Mesenchymal stem cell (in vitro differentiated cells and primary cell): Measurements from ENCODE around the gene ENG.
"Not testable (repeated sequence)": the region's sequence is repeated elsewhere in the genome, so short reads cannot be mapped to it uniquely, and the experiment has no call there.

Experiments used
- DNase-seq: peaks from one replicate; pipeline ENCODE4 v3.0.0-alpha.2; 2013
- H2AFZ ChIP-seq: one replicate; pipeline ENCODE4 v1.6.1; 2013; ENCODE audit warnings: low read depth, mild to moderate bottlenecking, control low read depth, inconsistent platforms, low read length, moderate library complexity
- H2AK5ac ChIP-seq: 2 replicates; pipeline ENCODE4 v1.6.1; 2013; ENCODE audit warnings: low read length, moderate library complexity, mild to moderate bottlenecking, inconsistent platforms; ENCODE audit not compliant: severe bottlenecking
- H2BK120ac ChIP-seq: one replicate; pipeline ENCODE4 v1.6.1; 2013; ENCODE audit warnings: low read depth, mild to moderate bottlenecking, inconsistent platforms, low read length, moderate library complexity
- H2BK12ac ChIP-seq, 2 experiments: one replicate each; pipeline ENCODE4 v1.6.1; 2013; ENCODE audit warnings: inconsistent platforms in 2 of 2, low read length in 2 of 2, mild to moderate bottlenecking in 2 of 2, moderate library complexity in 2 of 2, control low read depth in 1 of 2
- H2BK15ac ChIP-seq: one replicate; pipeline ENCODE4 v1.6.1; 2013; ENCODE audit warnings: mild to moderate bottlenecking, low read depth, inconsistent platforms; ENCODE audit not compliant: poor library complexity, severe bottlenecking
- H2BK5ac ChIP-seq: 2 replicates; pipeline ENCODE4 v1.6.1; 2013; ENCODE audit warnings: low read depth, mild to moderate bottlenecking, low read length, control low read depth, inconsistent platforms; ENCODE audit not compliant: poor library complexity, severe bottlenecking
- H3K14ac ChIP-seq, 2 experiments: one replicate each; pipeline ENCODE4 v1.6.1; 2013; ENCODE audit warnings: inconsistent platforms in 2 of 2, low read length in 2 of 2, control low read depth in 1 of 2, mild to moderate bottlenecking in 1 of 2, moderate library complexity in 1 of 2
- H3K18ac ChIP-seq, 2 experiments: one replicate each; pipeline ENCODE4 v1.6.1; 2013; ENCODE audit warnings: inconsistent platforms in 2 of 2, low read length in 2 of 2, control low read depth in 1 of 2, low read depth in 1 of 2, mild to moderate bottlenecking in 1 of 2
- H3K23ac ChIP-seq, 2 experiments: one replicate each; pipeline ENCODE4 v1.6.1; 2013; ENCODE audit warnings: inconsistent platforms in 2 of 2, low read length in 2 of 2, mild to moderate bottlenecking in 2 of 2, moderate library complexity in 2 of 2, control low read depth in 1 of 2
- H3K27ac ChIP-seq: 2 replicates; pipeline ENCODE4 v1.5.1; 2013; ENCODE audit warnings: mild to moderate bottlenecking, moderate library complexity, low read length, control low read depth, inconsistent platforms; ENCODE audit not compliant: poor library complexity, severe bottlenecking
- H3K27me3 ChIP-seq, 2 experiments: 2 replicates each; pipeline versions ENCODE4 v1.6.1 to v1.7.0; 2013; ENCODE audit warnings: low read length in 2 of 2, mild to moderate bottlenecking in 2 of 2, moderate library complexity in 2 of 2, control low read depth in 1 of 2, inconsistent platforms in 1 of 2; ENCODE audit not compliant: control insufficient read depth in 1 of 2, insufficient read depth in 1 of 2
- H3K36me3 ChIP-seq, 2 experiments: 2 replicates each; pipeline versions ENCODE4 v1.6.1 to v1.7.0; 2013; ENCODE audit warnings: low read length in 2 of 2, control low read depth in 1 of 2, inconsistent platforms in 1 of 2, low read depth in 1 of 2, mild to moderate bottlenecking in 1 of 2; ENCODE audit not compliant: insufficient read depth in 2 of 2, control insufficient read depth in 1 of 2
- H3K4ac ChIP-seq, 2 experiments: one replicate each; pipeline ENCODE4 v1.6.1; 2013; ENCODE audit warnings: inconsistent platforms in 2 of 2, low read length in 2 of 2, mild to moderate bottlenecking in 2 of 2, moderate library complexity in 2 of 2, control low read depth in 1 of 2, low read depth in 1 of 2
- H3K4me1 ChIP-seq: 2 replicates; pipeline ENCODE4 v1.6.1; 2013; ENCODE audit warnings: low read depth, low read length, control low read depth; ENCODE audit not compliant: control insufficient read depth, insufficient read depth
- H3K4me2 ChIP-seq: 2 replicates; pipeline ENCODE4 v1.6.1; 2013; ENCODE audit warnings: low read length, mild to moderate bottlenecking, inconsistent platforms; ENCODE audit not compliant: poor library complexity, severe bottlenecking
- H3K4me3 ChIP-seq, 2 experiments: 2 replicates each; pipeline versions ENCODE4 v1.5.1 to v1.7.0; 2013; ENCODE audit warnings: low read length in 2 of 2, mild to moderate bottlenecking in 2 of 2, control low read depth in 1 of 2, low read depth in 1 of 2; ENCODE audit not compliant: insufficient read depth in 1 of 2
- H3K79me1 ChIP-seq: replicated peaks from 2 replicates; pipeline ENCODE4 v1.6.1; 2013; ENCODE audit warnings: mild to moderate bottlenecking, control low read depth, low read length, inconsistent platforms; ENCODE audit not compliant: poor library complexity, severe bottlenecking
- H3K9ac ChIP-seq: 2 replicates; pipeline ENCODE4 v1.7.0; 2013; ENCODE audit warnings: mild to moderate bottlenecking, low read length, moderate library complexity
- H3K9me3 ChIP-seq: 2 replicates; pipeline ENCODE4 v1.7.0; 2013; ENCODE audit warnings: mild to moderate bottlenecking, low read length; ENCODE audit not compliant: control insufficient read depth
- H4K8ac ChIP-seq: one replicate; pipeline ENCODE4 v1.6.1; 2013; ENCODE audit warnings: inconsistent platforms, mild to moderate bottlenecking, low read length, moderate library complexity
- H4K91ac ChIP-seq: one replicate; pipeline ENCODE4 v1.6.1; 2013; ENCODE audit warnings: mild to moderate bottlenecking, low read length, inconsistent platforms
- WGBS: methylation state at CpG from one replicate; pipeline ENCODE4 v1.1.7; 2013; ENCODE audit warnings: mixed read lengths; 5-methylcytosine and 5-hydroxymethylcytosine counted together

ENG gene

DNA sequence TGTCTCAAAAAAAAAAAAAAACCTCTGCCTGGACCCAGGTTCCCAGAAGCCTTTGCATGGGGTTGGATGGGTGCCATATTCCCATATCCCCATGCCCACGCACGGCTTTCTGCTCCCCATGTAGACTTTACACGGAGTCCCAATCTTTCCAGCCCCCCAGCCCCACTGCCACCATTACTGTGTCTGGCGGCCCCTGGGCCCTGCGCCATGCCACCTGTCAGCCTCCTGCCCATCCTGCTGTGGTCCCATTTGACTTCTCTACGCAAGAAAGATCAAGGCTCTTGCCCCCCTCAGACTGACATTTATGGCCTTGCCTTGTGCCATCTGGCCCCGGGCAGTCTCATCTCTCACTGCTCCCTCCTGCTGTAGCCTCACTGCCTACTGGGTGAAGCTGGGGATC lies 29.5 kb upstream of the ENG start:
- Histone ChIP-seq H3K4me1 (peaks cover 29% of the 10 kb centered on the region), H3K27me3 (no peaks in the 10 kb centered on the region), H3K79me1 (peaks cover 10% of the 10 kb centered on the region), H2AFZ (no peak overlapping the region), H2BK5ac (no peak overlapping the region), H3K4me2 (no peak overlapping the region), H3K9me3 (no peaks in the 10 kb centered on the region), H3K4me3 (no peak overlapping the region), H3K18ac (no peak overlapping the region), H3K14ac (no peak overlapping the region), H4K91ac (peak overlapping the region; percentile 34), H2BK12ac (no peak overlapping the region), H3K23ac (no peak overlapping the region), H3K27ac (no peak overlapping the region), H2BK120ac (no peak overlapping the region), H3K9ac (no peak overlapping the region), H3K36me3 (peaks cover 49 to 55% of the 10 kb centered on the region in 2 experiments), H3K4ac (no peak overlapping the region), H2AK5ac (no peak overlapping the region), H4K8ac (no peak overlapping the region), H2BK15ac (no peak overlapping the region)
- no peak for DNase-seq
- 98% methylated on average over 7 of the region's 7 CpGs for WGBS

DNA sequence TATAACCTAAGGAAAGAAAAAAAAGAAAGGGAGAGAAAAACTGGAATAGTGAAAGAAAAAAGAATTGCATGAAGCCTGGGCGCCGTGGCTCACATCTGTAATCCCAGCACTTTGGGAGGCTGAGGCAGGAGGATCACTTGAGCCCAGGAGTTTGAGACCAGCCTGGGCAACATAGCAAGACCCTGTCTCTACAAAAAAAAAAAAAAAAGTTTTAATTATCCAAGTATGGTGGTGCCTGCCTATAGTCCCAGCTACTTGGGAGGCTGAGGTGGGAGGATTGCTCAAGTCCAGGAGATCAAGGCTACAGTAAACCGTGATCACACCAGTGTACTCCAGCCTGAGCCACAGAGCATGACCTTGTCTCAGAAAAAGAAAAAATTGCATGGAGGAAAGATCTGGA lies 27.3 kb upstream of the ENG start:
- not testable (repeated sequence) for H3K27me3 ChIP-seq, H3K18ac ChIP-seq, H2BK12ac ChIP-seq, H3K27ac ChIP-seq, H3K14ac ChIP-seq, H2AFZ ChIP-seq, H3K9ac ChIP-seq, H3K23ac ChIP-seq, H3K9me3 ChIP-seq, H4K8ac ChIP-seq, H2AK5ac ChIP-seq, H2BK120ac ChIP-seq, DNase-seq, H2BK15ac ChIP-seq, H4K91ac ChIP-seq, H3K4ac ChIP-seq, H2BK5ac ChIP-seq, H3K4me2 ChIP-seq, H3K4me3 ChIP-seq
- Histone ChIP-seq H3K4me1 (peaks cover 36% of the 10 kb centered on the region), H3K36me3 (peaks cover 36 to 37% of the 10 kb centered on the region in 2 experiments), H3K79me1 (peaks cover 10% of the 10 kb centered on the region)
- WGBS = 97% methylated on average over 2 of the region's 3 CpGs

DNA sequence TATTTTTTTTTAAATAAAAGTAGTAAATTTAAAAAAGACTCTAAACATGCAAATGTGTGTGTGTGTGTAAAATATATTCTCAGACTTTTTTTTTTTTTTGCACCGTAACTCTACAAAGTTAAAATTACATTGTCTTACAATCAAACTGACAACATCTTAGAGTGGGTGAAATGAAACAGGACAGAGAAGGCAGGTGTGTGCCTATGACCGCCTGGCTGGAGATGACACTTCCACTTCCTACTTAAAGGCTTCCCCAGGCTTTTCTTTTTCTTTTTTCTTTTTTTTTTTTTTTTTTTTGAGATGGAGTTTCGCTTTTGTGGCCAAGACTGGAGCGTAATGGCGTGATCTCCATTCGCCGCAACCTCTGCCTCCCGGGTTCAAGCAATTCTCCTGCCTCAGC lies 25.7 kb upstream of the ENG start:
- Histone ChIP-seq H4K91ac (no peak overlapping the region), H2BK15ac (no peak overlapping the region), H3K4me1 (peaks cover 44% of the 10 kb centered on the region), H2BK5ac (no peak overlapping the region), H3K36me3 (peaks cover 20 to 22% of the 10 kb centered on the region in 2 experiments), H3K27ac (no peak overlapping the region), H3K23ac (no peak overlapping the region), H3K4ac (no peak overlapping the region), H3K4me2 (no peak overlapping the region), H3K18ac (no peak overlapping the region), H3K14ac (no peak overlapping the region), H2AFZ (no peak overlapping the region), H3K9me3 (no peaks in the 10 kb centered on the region), H3K27me3 (no peaks in the 10 kb centered on the region), H2BK12ac (no peak overlapping the region), H2BK120ac (no peak overlapping the region), H3K79me1 (peaks cover 10% of the 10 kb centered on the region), H3K4me3 (no peak overlapping the region), H4K8ac (no peak overlapping the region), H2AK5ac (no peak overlapping the region), H3K9ac (no peak overlapping the region)
- WGBS = 84% methylated on average over 7 of the region's 8 CpGs
- DNase-seq = no peak

DNA sequence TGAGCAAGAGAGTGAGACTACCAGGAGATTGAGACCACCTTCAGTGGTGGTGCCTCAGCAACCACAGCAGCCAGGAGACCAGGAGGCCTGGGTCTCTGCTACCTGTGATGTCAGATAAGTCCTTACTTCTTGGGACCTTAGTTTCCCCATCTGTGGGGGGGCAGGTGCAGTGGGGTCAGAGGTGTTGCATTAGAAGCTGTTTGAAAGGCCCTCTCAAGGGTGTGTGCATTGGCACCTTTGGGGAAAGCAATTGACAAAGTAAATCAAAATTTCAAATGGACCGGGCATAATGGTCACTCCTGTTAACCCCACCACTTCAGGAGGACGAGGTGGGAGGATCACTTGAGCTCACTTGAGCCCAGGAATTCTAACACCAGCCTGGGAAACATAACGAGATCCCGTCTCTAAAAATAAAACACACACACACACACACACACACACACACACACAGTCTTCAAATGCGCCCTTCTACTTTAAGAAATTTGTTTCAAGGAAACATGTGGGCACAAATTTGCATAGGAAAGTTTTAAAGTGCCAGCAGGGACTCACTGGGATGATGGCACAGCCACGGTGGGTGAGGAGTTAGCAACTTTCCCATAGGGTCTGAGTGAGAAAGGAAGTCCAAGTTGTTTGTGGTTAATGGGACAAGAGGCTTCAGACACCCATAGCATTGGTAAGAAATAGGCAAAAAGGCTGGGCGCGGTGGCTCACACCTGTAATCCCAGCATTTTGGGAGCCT lies 24.4 kb upstream of the ENG start:
- Histone ChIP-seq H2AK5ac (no peak overlapping the region), H2BK12ac (peak overlapping the region in 1 of 2 experiments; percentile 38), H2BK120ac (no peak overlapping the region), H3K9ac (no peak overlapping the region), H2BK5ac (no peak overlapping the region), H3K27ac (no peak overlapping the region), H3K79me1 (peaks cover 19% of the 10 kb centered on the region), H3K18ac (no peak overlapping the region), H2AFZ (no peak overlapping the region), H3K36me3 (peaks cover 10 to 16% of the 10 kb centered on the region in 2 experiments), H3K27me3 (no peaks in the 10 kb centered on the region), H3K23ac (no peak overlapping the region), H3K4me3 (no peak overlapping the region), H3K14ac (no peak overlapping the region), H4K91ac (no peak overlapping the region), H3K4me1 (peaks cover 41% of the 10 kb centered on the region), H2BK15ac (no peak overlapping the region), H3K4me2 (no peak overlapping the region), H3K4ac (peak overlapping the region in 1 of 2 experiments; percentile 49), H4K8ac (no peak overlapping the region), H3K9me3 (no peaks in the 10 kb centered on the region)
- DNase-seq = no peak
- 87% methylated on average over 6 of the region's 8 CpGs for WGBS
